Measurements from ENCODE around the gene TLR3.

The TLR3 gene

GRCh38 chr4:186095406-186095805 lies 26.4 kb downstream of the TLR3 start:
- no peak overlapping the region for H3K4me3 ChIP-seq (ENCODE audit: low read length)
- TF ChIP-seq CTCF (conservative IDR thresholded peaks at IDR 0.05; ENCODE audit: low read length), result no peak
- no peak for DNase-seq (ENCODE audit: low read depth)

- DNase-seq (ENCODE audit: low read depth), result no peak
- TF ChIP-seq CTCF (conservative IDR thresholded peaks at IDR 0.05; ENCODE audit: low read length), result no peak
These were observed 27.8 kb downstream of the TLR3 start for GRCh38 chr4:186096681-186097165.

GRCh38 chr4:186097386-186097785 lies 28.4 kb downstream of the TLR3 start:
- TF ChIP-seq CTCF (conservative IDR thresholded peaks at IDR 0.05; ENCODE audit: low read length), result no peak
- no peak overlapping the region for H3K4me3 ChIP-seq (ENCODE audit: low read length)
- no peak for DNase-seq (ENCODE audit: low read depth)

More at GRCh38 chr4:186096681-186097165, 27.8 kb downstream of the TLR3 start:
- no peak overlapping the region for H3K4me3 ChIP-seq (ENCODE audit: low read length)

- no peak overlapping the region for H3K4me3 ChIP-seq (ENCODE audit: low read length)
- TF ChIP-seq CTCF (conservative IDR thresholded peaks at IDR 0.05; ENCODE audit: low read length), result no peak
- DNase-seq (ENCODE audit: low read depth), result no peak
These were observed 34.0 kb downstream of the TLR3 start for GRCh38 chr4:186102931-186103330.

GRCh38 chr4:186104114-186104889 lies 35.3 kb downstream of the TLR3 start, which contains the start of gene FAM149A:
TSS of gene FAM149A (plus strand) at chr4:186104704.
- no peak within 1 kb of the TSS; the same call in 1 of the 2 replicates for H3K4me3 ChIP-seq (ENCODE audit: low read length)
- no peak for DNase-seq (ENCODE audit: low read depth)
- TF ChIP-seq CTCF (conservative IDR thresholded peaks at IDR 0.05; ENCODE audit: low read length), result no peak

GRCh38 chr4:186104890-186105646 lies 36.1 kb downstream of the TLR3 start:
- TF ChIP-seq CTCF (conservative IDR thresholded peaks at IDR 0.05; ENCODE audit: low read length), result no peak
- no peak overlapping the region for H3K4me3 ChIP-seq (ENCODE audit: low read length)
- no peak for DNase-seq (ENCODE audit: low read depth)
